K562 (cell line): ENCODE results near the gene CEP170. TPM values are rescaled to one million over a fixed set of nuclear protein-coding genes. Genes with fewer than 3 reads are reported as not detected.

ENCODE experiments used
- ATAC-seq: fragments of 200-7000 bp; cut with Tn5 transposase; 3 replicates; pipeline ENCODE4 v1.9.1; 2020; ENCODE audit warnings: moderate library complexity
- BruUV-seq: library from RNA; stranded (reverse); fragments of 400-500 nt; replicated peaks from 2 replicates; lab custom pipeline; 2021; lab: Mats Ljungman, UMichigan
- CTCF ChIA-PET: fragments of 300-600 bp; formaldehyde crosslinking; extraction: SDS; loops from one replicate; lab custom pipeline; 2021; ENCODE audit warnings: low intra/inter-chr PET ratio; lab: Yijun Ruan, JAX
- POLR2A ChIA-PET: fragments of 300-600, 350-650 bp; sonication (Branson Sonifier 250); formaldehyde crosslinking; extraction: SDS; loops from one replicate; lab custom pipeline; 2021; ENCODE audit warnings: antibody characterized with exemption, inconsistent platforms; lab: Yijun Ruan, JAX
- DNase-seq, 4 experiments: peaks; one replicate each; pipeline versions ENCODE4 v3.0.0 to v3.0.0-alpha.2; 2011 to 2018; ENCODE audit warnings: low spot score in 3 of 4, mixed read lengths in 3 of 4; ENCODE audit errors: extremely low read depth in 1 of 4
- FAIRE-seq: peaks from 2 replicates; lab custom pipeline; 2011; peaks lifted over from hg19 to GRCh38; lab: Jason Lieb, UNC
- H2AFZ ChIP-seq: 2 replicates; pipeline ENCODE4 v1.6.0; 2011; ENCODE audit warnings: low read depth, low read length, control low read depth, inconsistent platforms
- H3K27ac ChIP-seq: fragments of 200-600 bp; 3 replicates; pipeline ENCODE4 v1.8.0; 2011; ENCODE audit warnings: low read depth, mild to moderate bottlenecking, control low read depth, inconsistent platforms, low read length, moderate library complexity, mixed read lengths; ENCODE audit errors: extremely low read depth
- H3K27me3 ChIP-seq, 2 experiments: fragments of 300-600 bp in 1 of 2; 2 replicates in 1 of 2; 3 replicates in 1 of 2; pipeline versions ENCODE4 v1.6.0 to v1.8.0; 2011; ENCODE audit warnings: inconsistent platforms in 2 of 2, low read length in 2 of 2, mild to moderate bottlenecking in 1 of 2, mixed read lengths in 1 of 2, moderate library complexity in 1 of 2; ENCODE audit not compliant: control insufficient read depth in 2 of 2, insufficient read depth in 2 of 2
- H3K36me3 ChIP-seq: fragments of 300-600 bp; 3 replicates; pipeline ENCODE4 v1.8.0; 2011; ENCODE audit warnings: mild to moderate bottlenecking, low read length, inconsistent platforms; ENCODE audit not compliant: control insufficient read depth, insufficient read depth
- H3K4me1 ChIP-seq, 2 experiments: fragments of 200-600 bp in 1 of 2; replicated peaks in 1 of 2; 2 replicates in 1 of 2; 3 replicates in 1 of 2; pipeline versions ENCODE4 v1.5.1 to v1.8.0; 2011; ENCODE audit warnings: inconsistent platforms in 2 of 2, low read length in 2 of 2, mild to moderate bottlenecking in 1 of 2, mixed read lengths in 1 of 2, moderate library complexity in 1 of 2; ENCODE audit not compliant: control insufficient read depth in 2 of 2, insufficient read depth in 2 of 2
- H3K4me2 ChIP-seq: 2 replicates; pipeline ENCODE4 v1.6.1; 2011; ENCODE audit warnings: low read length, control low read depth, inconsistent platforms, mixed read lengths; ENCODE audit not compliant: insufficient read depth
- H3K4me3 ChIP-seq: fragments of 200-600 bp; sonication (generic), shearing (Covaris generic); 2 replicates; pipeline ENCODE4 v1.5.1; 2016; ENCODE audit warnings: control low read depth, inconsistent platforms
- H3K79me2 ChIP-seq: fragments of 200-600 bp; 3 replicates; pipeline ENCODE4 v1.8.0; 2011; ENCODE audit warnings: low read length, inconsistent platforms; ENCODE audit not compliant: control insufficient read depth, insufficient read depth
- H3K9ac ChIP-seq, 2 experiments: 2 replicates each; pipeline versions ENCODE4 v1.6.0 to v1.6.1; 2011; ENCODE audit warnings: low read depth in 2 of 2, low read length in 2 of 2, control low read depth in 1 of 2, inconsistent platforms in 1 of 2, mild to moderate bottlenecking in 1 of 2, mixed read lengths in 1 of 2; ENCODE audit not compliant: insufficient read depth in 1 of 2
- H3K9me1 ChIP-seq: one replicate; pipeline ENCODE4 v1.6.0; 2011; ENCODE audit warnings: inconsistent platforms, mild to moderate bottlenecking, low read length, moderate library complexity; ENCODE audit not compliant: control insufficient read depth, insufficient read depth
- H3K9me3 ChIP-seq: replicated peaks from 2 replicates; pipeline ENCODE4 v1.5.1; 2011; ENCODE audit warnings: low read depth, low read length, inconsistent platforms; ENCODE audit not compliant: control insufficient read depth, insufficient read depth
- H4K20me1 ChIP-seq: replicated peaks from 2 replicates; pipeline ENCODE4 v1.6.1; 2011; ENCODE audit warnings: low read length, inconsistent platforms, mixed read lengths; ENCODE audit not compliant: control insufficient read depth, insufficient read depth
- ARID3A ChIP-seq: IDR thresholded peaks from 2 replicates; pipeline ENCODE4 v1.6.1; 2012; ENCODE audit warnings: low read depth, low read length, improper control_type of control experiment, borderline replicate concordance
- EP300 ChIP-seq: IDR thresholded peaks from 2 replicates; pipeline ENCODE4 v1.6.1; 2012; ENCODE audit warnings: low read length, improper control_type of control experiment
- RFX1 ChIP-seq: fragments of 450-650 bp; IDR thresholded peaks from 2 replicates; pipeline ENCODE4 v1.6.1; 2016; ENCODE audit warnings: mild to moderate bottlenecking, moderate library complexity
- ZNF143 ChIP-seq: sonication (generic); formaldehyde crosslinking; IDR thresholded peaks from 2 replicates; pipeline ENCODE4 v1.9.0; 2022; ENCODE audit warnings: mild to moderate bottlenecking, missing genetic modification reagents
- WGBS: fragments of 100-300 bp; shearing (Covaris generic); methylation state at CpG from one replicate; pipeline ENCODE4 v1.1.6; 2016; ENCODE audit warnings: low coverage, mixed read lengths; ENCODE audit not compliant: insufficient coverage; ENCODE audit errors: missing lambda C conversion rate; 5-methylcytosine and 5-hydroxymethylcytosine counted together
- in situ Hi-C: fragments of 300-500 bp; cut with MboI; formaldehyde crosslinking; loops from 4 replicates; pipeline ENCODE4 v1.15.0; 2018; ENCODE audit warnings: inconsistent platforms, mixed read lengths
- intact Hi-C: fragments of 100-400 bp; cut with micrococcal nuclease; formaldehyde crosslinking; loops from 2 replicates; pipeline ENCODE4 v1.14.2; 2022
- polyA plus RNA-seq, 8 experiments: library from polyadenylated mRNA; depleted of rRNA in 4 of 8; stranded (reverse) in 5 of 8; unstranded in 3 of 8; fragments of >200 nt; fragmentation: Nextera tagmentation in 2 of 8; fragmentation: Illumina TruSeq in 1 of 8; extraction: Ambion mirVana in 2 of 8; extraction: Trizol in 1 of 8; gene quantifications; 2 replicates each; pipeline versions ENCODE4 v1.2.1 to v1.2.3, GENCODE V29; 2011 to 2014; ENCODE audit warnings: inconsistent platforms in 1 of 8, missing spikeins in 1 of 8
- total RNA-seq, 7 experiments: library from RNA; depleted of rRNA in 6 of 7; stranded (reverse); fragments of >200 nt in 6 of 7; fragmentation: Illumina TruSeq in 2 of 7; extraction: Trizol in 2 of 7; gene quantifications; 2 replicates each; pipeline versions ENCODE4 v1.2.1 to v1.2.3, GENCODE V29; 2011 to 2021; ENCODE audit warnings: low replicate concordance in 1 of 7

The CEP170 gene
- total and polyA plus RNA-seq, 9 of the 15 experiments (the other 6 are each of a cell fraction or from before 2014, with no cell fraction given) = 22.6 to 110 (median 68.5) TPM

GRCh38 chr1:243251539-243251938 is 3.5 kb downstream of the CEP170 start:
- H3K27ac ChIP-seq = peak overlapping the region; percentile 8; the same call in 1 of the 3 replicates
- FAIRE-seq (no peak), DNase-seq (no peak), ATAC-seq (no peak)
- ChIA-PET POLR2A (interaction anchor here (0.9 to 1.5 kb wide), 2 partner anchors 19 to 23 kb away, joined by 4 to 6 read pairs; no protein-coding TSS in a partner anchor), CTCF (no interaction called here)
- peaks cover 5 to 18% of the 10 kb centered on the region in 2 experiments for H3K4me1 ChIP-seq
- no TSS peak for BruUV-seq
- peak overlapping the region; percentile 24 for H3K4me2 ChIP-seq
- no peaks in the 10 kb centered on the region for H3K9me1 ChIP-seq
- peak overlapping the region in 1 of 2 experiments; percentile 83; a peak in 2 of 4 replicates for H3K9ac ChIP-seq
- no peak overlapping the region for H3K4me3 ChIP-seq
- H3K9me3 ChIP-seq = no peaks in the 10 kb centered on the region
- WGBS = 48% methylated on average over 1 of the region's 1 CpG
- intact Hi-C loops = no loop called here
- H4K20me1 ChIP-seq = no peaks in the 10 kb centered on the region
- no peaks in the 10 kb centered on the region for H3K27me3 ChIP-seq
- in situ Hi-C loops = no loop called here
- no peak overlapping the region for H2AFZ ChIP-seq
- TF ChIP-seq ARID3A (0 out of 2 replicates have a peak, but pooled peaks have one; percentile 10), ZNF143 (CRISPR knock-in tag) (no peak), RFX1 (0 out of 2 replicates have a peak, but pooled peaks have one; percentile 3), EP300 (no peak)
- peaks cover 92% of the 10 kb centered on the region for H3K79me2 ChIP-seq
- H3K36me3 ChIP-seq = peaks cover 11% of the 10 kb centered on the region; the same call in 1 of the 3 replicates
